ENCODE measurements around the gene KIF5A.
"Not testable (repeated sequence)": the region's sequence is repeated elsewhere in the genome, so short reads cannot be mapped to it uniquely, and the experiment has no call there.

KIF5A gene

GRCh38 chr12:57558864-57559263, 9.0 kb downstream of the KIF5A start:
- FAIRE-seq, result no peak

DNA sequence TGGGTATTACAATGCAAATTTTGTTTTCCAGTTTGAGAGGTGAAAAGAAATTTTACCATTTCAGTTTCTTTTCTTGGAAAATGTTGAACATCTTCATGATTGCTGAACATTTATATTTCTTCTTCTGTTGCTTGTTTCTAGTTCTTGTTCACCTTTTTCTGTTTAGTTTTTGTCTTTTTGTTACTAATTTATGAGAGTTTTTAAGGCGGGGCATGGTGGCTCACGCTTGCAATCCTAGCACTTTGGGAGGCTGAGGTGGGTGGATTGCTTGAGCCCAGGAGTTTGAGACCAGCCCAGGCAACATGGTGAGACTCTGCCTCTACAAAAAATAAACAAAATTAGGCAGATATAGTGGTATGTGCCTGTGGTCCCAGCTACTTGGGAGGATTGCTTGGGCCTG, 10.7 kb downstream of the KIF5A start:
- FAIRE-seq, result no peak

- not testable (repeated sequence) for FAIRE-seq
These were observed 11.3 kb downstream of the KIF5A start for GRCh38 chr12:57561117-57561516.

- FAIRE-seq, result no peak
These were observed 13.5 kb downstream of the KIF5A start for GRCh38 chr12:57563358-57563757.

GRCh38 chr12:57564178-57564740, 14.4 kb downstream of the KIF5A start:
- no peak for FAIRE-seq

- no peak for FAIRE-seq
These were observed 19.0 kb downstream of the KIF5A start for GRCh38 chr12:57568838-57569237.

DNA sequence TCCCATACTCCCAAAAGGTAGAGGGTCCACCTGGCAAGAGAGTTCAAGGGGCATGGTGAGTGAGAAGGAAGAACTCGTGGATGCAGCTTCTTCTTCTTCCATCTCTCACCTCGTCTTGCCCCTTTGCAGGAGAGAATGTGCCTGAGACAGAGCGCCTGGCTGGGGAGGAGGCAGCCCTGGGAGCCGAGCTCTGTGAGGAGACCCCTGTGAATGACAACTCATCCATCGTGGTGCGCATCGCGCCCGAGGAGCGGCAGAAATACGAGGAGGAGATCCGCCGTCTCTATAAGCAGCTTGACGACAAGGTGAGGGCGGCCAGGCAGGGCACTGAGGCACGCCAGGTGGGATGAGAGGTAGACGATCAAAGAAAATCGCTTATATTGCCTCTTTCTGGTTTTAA, 20.0 kb downstream of the KIF5A start:
- FAIRE-seq, result no peak

DNA sequence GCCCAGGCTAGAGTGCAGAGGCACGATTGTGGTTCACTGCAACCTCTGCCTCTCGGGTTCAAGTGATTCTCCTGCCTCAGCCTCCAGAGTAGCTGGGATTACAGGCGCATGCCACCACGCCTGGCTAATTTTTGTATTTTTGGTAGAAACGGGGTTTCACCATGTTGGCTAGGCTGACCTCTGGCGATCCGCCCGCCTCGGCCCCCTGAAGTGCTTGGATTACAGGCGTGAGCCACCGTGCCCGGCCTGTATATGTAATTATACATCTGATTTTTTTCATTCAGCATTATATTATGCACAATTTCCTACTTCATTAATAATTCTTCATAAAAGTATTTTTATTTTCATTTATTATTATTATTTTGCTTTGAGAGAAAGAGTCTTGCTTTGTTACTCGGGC, 20.6 kb downstream of the KIF5A start:
- not testable (repeated sequence) for FAIRE-seq

DNA sequence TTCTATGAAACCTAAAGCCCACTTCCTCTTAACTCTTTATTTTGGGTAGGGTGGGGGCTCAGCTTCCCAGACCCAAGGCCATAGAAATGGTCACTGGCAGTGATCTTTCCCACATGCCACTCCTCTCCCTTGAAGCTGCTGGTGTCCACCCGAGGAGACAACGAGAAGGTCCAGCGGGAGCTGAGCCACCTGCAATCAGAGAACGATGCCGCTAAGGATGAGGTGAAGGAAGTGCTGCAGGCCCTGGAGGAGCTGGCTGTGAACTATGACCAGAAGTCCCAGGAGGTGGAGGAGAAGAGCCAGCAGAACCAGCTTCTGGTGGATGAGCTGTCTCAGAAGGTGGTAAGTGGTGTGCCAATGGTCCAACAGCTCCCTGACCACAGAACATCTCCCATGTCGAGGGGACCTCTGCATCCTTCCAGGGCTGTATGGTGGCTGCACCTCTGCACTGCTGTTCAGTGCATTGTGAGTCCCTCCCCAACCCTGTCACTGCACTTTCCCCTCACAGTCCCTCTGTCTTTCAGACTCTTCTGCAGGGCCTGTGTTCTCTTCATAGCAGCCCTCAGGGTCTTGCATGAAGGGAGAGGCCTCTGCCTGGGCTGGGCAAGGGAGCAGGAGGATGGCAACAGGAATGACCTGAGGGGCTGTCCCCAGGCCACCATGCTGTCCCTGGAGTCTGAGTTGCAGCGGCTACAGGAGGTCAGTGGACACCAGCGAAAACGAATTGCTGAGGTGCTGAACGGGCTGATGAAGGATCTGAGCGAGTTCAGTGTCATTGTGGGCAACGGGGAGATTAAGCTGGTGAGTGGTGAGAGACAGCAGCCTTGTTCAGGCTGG, 22.3 kb downstream of the KIF5A start:
- FAIRE-seq, result no peak

DNA sequence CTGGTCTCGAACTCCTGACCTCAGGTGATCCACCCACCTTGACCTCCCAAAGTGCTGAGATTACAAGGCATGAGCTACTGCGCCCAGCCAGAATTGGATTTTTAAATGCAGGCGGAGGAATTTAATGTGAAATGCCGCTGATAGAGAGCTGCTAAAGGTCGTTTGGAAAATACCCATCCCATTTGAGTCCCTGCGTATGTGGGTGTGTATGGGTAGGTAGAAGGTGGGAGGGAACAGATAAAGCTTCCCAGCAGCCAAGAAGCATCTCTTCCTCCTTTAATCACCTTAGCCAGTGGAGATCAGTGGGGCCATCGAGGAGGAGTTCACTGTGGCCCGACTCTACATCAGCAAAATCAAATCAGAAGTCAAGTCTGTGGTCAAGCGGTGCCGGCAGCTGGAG, 25.0 kb downstream of the KIF5A start:
- no peak for FAIRE-seq

DNA sequence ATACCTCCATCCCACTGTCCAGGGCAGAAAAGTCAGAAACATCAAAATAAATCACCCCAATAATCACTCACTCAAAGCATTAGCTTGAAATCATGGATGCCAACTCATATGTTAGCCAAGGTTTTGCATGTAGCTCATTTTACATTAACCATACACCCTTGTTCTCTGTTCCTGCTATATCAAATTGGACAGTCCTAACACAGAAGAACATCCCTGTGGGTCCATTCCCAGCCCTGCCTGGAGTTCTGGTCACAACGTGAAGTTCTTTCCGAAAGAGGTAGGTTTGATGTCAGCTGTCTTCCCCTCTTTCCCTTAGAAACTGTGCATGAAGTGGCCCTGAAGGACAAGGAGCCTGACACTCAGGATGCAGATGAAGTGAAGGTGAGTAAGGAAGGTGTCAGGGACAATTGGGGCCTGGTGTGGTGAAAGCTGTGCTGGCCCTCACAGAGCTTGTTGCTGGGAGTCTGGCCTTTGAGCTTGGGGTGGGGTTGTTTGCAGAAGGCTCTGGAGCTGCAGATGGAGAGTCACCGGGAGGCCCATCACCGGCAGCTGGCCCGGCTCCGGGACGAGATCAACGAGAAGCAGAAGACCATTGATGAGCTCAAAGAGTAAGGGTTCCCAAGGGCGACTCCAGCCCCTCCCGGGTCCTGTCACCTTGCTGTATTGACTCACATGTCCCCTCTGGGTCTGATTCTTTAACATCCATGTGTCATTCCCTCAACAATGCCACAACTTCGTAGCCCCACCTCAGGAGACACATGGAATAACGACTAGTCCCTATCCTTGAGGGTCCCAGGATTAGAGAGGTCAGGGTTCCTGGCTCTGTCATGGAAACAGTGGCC, 26.1 kb downstream of the KIF5A start:
- no peak for FAIRE-seq

GRCh38 chr12:57576613-57577160, 26.8 kb downstream of the KIF5A start:
- FAIRE-seq, result no peak

DNA sequence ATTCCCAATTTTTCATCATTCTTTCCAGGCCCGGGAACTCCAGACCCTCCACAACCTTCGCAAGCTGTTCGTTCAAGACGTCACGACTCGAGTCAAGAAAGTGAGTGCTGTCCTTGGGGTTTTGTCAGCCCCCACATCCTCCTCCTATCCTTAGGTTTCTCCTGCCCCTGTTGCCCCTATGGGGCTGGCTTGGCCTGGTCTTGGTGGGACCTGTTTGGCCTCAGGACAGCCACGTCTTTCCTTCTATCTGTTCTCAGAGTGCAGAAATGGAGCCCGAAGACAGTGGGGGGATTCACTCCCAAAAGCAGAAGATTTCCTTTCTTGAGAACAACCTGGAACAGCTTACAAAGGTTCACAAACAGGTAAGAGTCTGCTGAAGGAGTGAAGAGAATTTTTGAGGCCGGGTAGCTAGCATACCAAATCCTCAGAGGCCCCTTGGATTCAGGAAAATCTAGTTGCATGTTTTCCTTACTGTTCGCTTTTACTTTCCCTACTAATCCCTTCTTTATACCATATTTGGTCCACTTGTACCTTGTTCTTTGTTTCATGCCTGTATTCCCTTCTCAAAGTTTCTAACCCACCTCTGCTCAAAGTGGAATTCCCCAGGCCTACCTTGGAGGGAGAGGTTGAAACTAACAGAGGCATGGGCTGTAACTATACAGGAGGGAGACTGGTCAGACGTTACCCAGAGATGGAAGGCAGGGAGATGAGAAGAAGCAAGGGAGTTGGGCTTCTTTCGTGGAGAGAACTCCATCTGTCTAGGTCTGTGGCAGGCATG, 28.3 kb downstream of the KIF5A start:
- no peak for FAIRE-seq

- FAIRE-seq, result no peak
These were observed 29.2 kb downstream of the KIF5A start for GRCh38 chr12:57579011-57579410.

- no peak for FAIRE-seq
These were observed 30.0 kb downstream of the KIF5A start for GRCh38 chr12:57579677-57580465.

DNA sequence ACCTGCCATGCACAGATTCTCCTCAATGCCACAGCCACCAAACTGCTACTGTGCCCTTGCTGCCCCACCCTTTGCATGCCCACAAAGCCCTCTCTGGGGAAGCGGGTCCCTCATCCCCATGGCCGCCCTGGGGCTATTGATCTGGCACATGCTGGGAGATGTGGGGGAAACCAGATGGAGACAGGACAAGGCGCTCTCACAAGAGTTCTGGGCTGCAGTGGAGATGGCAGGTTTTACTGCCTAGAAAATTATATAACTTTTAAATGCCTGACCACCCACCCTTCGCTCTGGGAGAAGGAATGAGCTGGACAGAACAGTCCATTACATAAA, 30.6 kb downstream of the KIF5A start:
- no peak for FAIRE-seq

GRCh38 chr12:57581802-57582201, 32.0 kb downstream of the KIF5A start:
- no peak for FAIRE-seq

DNA sequence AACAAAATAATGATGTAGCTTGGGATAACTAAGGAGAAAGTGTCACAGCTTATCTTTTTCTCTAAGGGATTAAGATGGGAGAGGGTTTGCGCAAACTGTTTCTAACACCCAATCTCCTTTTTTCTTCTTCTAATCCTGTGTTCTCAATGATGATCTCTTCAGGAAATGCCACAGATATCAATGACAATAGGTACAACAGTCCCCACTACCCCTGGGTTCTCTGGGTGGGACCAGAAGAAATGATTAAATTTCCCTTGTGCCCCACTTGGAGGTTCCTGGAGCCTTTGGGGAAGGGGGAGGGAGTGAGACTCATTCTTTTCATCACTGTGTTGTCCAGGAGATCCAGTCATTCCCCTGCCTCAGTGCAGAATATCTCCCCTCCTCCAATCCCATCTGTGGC, 32.6 kb downstream of the KIF5A start:
- no peak for FAIRE-seq

DNA sequence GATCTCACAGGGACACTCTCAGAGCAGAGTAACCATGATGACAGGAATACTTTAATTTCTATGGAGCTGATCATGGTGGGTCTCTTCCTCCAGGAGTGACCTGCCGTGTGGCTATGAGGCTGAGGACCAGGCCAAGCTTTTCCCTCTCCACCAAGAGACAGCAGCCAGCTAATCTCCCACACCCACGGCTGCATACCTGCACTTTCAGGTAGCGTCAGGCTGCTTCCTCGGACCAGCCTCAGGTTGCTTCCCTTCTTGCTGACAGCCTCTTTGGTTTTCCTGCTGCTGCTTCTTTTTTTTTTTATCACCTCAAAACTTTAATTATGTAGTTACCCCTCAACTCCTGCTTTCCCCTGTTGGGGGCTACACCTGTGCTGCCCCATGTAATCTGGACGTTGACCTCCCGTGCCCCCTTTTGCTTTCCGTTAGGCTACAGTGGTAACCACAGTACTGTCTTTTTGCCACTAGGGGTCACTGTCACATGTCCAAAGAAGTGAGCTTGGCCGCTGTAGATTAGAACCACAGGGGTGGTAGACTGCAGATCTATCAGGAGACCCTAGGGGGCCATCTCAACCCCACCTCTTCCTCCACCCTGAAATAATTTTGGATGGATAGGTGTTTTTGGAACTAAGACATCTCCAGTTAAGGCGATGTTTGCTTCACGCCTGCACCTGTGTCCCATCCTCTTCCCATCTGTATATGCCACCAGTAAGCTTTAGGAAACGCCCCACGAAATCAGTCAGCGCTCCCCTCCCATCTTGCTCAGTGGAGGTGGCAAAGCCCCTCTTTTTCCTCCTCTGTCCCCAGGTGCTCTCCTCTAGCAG, 33.4 kb downstream of the KIF5A start:
- FAIRE-seq, result no peak

DNA sequence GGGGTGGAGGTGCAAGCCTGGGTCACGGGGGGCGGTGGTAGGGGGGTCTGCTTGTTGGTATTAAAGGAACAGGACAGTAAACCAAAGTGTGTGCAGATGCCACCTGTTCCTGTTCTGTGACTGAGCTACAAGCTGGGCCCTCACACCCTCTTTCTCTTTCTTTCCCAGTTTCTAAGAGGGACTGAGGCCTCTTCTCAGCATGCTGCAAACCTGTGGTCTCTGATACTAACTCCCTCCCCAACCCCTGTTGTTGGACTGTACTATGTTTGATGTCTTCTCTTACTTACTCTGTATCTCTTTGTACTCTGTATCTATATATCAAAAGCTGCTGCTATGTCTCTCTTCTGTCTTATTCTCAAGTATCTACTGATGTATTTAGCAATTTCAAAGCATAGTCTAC, 34.2 kb downstream of the KIF5A start:
- FAIRE-seq, result no peak

- no peak for FAIRE-seq
These were observed 34.8 kb downstream of the KIF5A start for GRCh38 chr12:57584690-57585089.

Measured in endometrium (tissue), 2 donors.